Tracheal epithelial cell (primary cell): ENCODE data around the gene MTCH2. TPM values are rescaled to one million over a fixed set of nuclear protein-coding genes. Genes with fewer than 3 reads are reported as not detected.

Experiments used
- total RNA-seq: library from RNA; depleted of rRNA; stranded (reverse); fragments of >200 nt; gene quantifications from 2 replicates; pipeline ENCODE4 v1.2.1, GENCODE V29; 2014

Gene MTCH2
- total RNA-seq = 66.3 and 76.6 TPM in 2 replicates

DNA sequence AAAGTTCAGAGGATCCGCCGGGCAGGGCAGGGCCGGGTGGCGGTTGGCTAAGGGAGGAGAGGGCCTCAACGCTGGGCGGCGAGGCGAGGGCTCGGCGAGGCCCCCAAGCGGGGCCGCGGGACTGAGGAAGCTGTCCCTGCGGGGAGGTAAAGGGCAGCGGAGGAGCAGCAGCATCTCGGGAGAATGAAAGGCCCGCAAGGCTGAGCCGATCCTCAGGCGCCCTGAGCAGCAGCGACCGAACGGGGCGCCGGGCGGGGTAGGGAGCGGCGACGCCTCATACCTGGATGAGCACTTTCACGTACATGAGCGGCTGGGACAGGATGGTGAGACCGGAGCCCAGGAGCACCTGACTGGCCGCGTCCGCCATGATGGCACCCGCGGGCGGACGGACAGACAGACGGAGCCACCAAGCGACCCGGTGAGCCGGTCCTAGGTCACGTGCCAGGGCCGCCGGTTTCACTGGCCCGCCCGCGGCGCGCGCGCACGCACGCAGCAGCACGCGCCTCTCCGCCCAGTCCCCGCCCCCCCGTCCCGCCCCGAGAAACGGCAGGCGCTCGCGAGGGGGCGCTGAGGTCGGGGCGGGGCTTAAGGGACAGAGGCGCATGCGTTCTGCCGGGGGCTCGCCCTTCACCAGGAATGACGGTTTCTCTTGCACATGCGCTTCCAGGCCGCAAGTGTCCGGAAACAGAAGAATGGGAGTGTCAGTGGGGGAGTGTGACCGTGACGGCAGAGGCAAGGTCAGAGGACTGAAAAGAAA lies at the start of gene MTCH2:
Gene MTCH2 (minus strand): TSS at position 461 of the 757 bp plus-strand sequence. CDS start 94 bp downstream, at position 367.

DNA sequence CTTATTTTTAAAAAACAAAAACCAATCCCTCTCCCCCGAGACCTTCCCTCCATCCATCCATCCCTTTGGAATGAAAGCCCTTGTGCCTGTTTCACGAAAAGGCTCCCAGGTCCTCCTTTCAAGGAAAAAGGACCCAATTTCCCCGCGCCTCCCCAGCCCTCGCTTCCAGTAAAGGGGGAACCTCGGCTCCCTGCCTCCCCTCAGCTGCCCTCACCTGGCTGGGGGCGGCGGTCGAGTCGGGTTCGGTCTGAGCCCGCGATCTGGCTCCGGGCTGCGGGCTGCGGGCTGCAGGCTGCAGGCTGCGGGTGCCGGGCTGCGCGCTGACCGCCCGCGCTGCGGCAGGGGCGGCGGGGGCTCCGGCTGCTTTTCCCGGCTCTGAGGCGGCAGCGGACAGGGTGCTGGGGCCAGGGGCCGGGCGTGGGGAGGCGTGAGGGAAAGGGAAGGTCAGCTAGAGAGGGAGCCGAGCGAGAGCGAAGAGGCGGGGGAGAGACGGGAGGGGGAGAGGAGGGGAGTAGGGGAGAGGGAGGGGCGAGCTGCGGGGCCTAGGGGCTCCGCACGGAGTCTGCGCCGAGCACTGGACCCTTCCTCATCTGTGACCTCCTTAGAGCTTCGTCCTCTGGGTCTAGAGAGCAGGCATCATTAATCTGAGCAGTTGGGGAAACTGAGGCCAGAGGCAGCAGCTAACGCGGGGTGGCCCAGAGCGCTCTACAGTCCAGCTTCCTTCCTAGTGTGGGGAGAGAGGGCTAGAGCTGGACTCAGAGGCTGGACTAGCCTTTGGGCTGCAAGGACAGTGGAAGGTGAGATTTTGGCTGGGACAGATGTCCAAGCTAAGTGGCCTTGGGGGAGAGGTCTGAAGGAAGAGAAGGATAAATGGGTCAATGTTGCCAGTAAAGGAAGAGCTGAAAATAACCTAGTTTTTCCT lies 48.2 kb downstream of the MTCH2 start, which contains the start of gene C1QTNF4:
Gene C1QTNF4 (minus strand): TSS at position 478 of the 922 bp plus-strand sequence. CDS start 3,601 bp downstream, outside the sequence.

DNA sequence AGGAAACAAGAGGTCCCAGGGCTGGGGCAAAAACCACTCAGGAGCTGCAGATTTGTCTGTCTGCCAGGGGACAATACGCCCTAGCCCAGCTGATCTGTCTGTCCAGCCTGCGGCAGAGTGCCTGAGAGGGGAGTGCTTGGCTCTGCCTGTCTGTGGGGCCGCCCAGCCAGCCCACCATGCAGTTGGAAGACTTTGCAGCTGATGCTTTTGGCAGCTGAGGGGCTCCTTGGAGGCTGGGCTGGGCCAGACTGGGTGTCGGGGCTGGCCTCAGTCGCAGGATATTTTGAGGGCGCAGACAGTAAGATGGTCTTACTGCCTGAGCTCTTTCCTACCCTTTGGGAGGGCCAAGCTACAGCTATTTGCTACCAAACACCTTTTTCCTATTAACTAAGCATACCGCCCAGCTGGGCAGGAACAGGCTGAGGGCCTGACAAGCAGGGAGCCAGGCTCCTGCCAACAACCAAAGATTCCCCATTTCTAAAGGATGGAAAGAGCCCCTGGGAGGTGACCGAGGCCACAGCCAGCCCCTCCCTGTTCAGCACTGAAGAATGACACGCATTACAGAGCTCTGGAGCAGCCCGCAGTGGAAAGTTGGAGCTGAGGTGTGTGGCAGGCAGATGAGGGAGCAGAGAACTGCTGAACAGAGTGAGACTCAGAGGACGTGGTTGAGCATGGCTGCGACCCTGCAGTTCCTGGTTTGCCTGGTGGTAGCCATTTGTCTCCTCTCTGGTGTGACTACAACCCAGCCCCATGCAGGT lies 56.1 kb downstream of the MTCH2 start, which contains the start of gene FAM180B:
Gene FAM180B (plus strand): TSS at position 581 of the 758 bp plus-strand sequence. CDS start 91 bp downstream, at position 672.

GRCh38 chr11:47578524-47579494 lies 63.5 kb downstream of the MTCH2 start, which contains the start of the genes KBTBD4 and NDUFS3:
KBTBD4 (minus strand) TSS chr11:47578970; CDS start chr11:47578951, 19 bp downstream.
NDUFS3 (plus strand) TSS chr11:47579074; CDS start chr11:47579092, 18 bp downstream.

Other genes with a start within 250 kb of the MTCH2 start
- gene SLC39A13, start 234.0 kb downstream of the MTCH2 start, total RNA-seq = 29.4 and 35.7 TPM in 2 replicates
- 73.3 and 106 TPM in 2 replicates for gene PSMC3, start 216.1 kb downstream of the MTCH2 start, total RNA-seq
- gene RAPSN, start 193.4 kb downstream of the MTCH2 start, total RNA-seq = 0.24 TPM in 1 of 2 replicates, not detected in the other
- gene CELF1, start 89.4 kb downstream of the MTCH2 start, total RNA-seq = 65.0 and 90.6 TPM in 2 replicates
- 156 and 168 TPM in 2 replicates for gene PTPMT1, start 77.0 kb downstream of the MTCH2 start, total RNA-seq
- gene KBTBD4, start 63.6 kb downstream of the MTCH2 start, total RNA-seq = 12.8 and 14.9 TPM in 2 replicates
- 64.8 and 67.0 TPM in 2 replicates for gene NDUFS3, start 63.5 kb downstream of the MTCH2 start, total RNA-seq
- not detected in 2 replicates for gene FAM180B, start 55.9 kb downstream of the MTCH2 start, total RNA-seq
- gene C1QTNF4, start 48.1 kb downstream of the MTCH2 start, total RNA-seq = 0.43 TPM in 1 of 2 replicates, not detected in the other
- 0.43 and 0.48 TPM in 2 replicates for gene AGBL2, start 72.8 kb upstream of the MTCH2 start, total RNA-seq
- 47.0 and 53.5 TPM in 2 replicates for gene FNBP4, start 124.8 kb upstream of the MTCH2 start, total RNA-seq
- 24.1 and 31.1 TPM in 2 replicates for gene NUP160, start 205.8 kb upstream of the MTCH2 start, total RNA-seq